DMS53 treated with DMSO at 0.1 percent for 48 hours (cell line): ENCODE data around the gene ASB10.

Experiments
- DNase-seq: peaks from one replicate; lab custom pipeline; 2025; ENCODE audit not compliant: unreplicated experiment; lab: John Stamatoyannopoulos, UW

Gene ASB10

DNA sequence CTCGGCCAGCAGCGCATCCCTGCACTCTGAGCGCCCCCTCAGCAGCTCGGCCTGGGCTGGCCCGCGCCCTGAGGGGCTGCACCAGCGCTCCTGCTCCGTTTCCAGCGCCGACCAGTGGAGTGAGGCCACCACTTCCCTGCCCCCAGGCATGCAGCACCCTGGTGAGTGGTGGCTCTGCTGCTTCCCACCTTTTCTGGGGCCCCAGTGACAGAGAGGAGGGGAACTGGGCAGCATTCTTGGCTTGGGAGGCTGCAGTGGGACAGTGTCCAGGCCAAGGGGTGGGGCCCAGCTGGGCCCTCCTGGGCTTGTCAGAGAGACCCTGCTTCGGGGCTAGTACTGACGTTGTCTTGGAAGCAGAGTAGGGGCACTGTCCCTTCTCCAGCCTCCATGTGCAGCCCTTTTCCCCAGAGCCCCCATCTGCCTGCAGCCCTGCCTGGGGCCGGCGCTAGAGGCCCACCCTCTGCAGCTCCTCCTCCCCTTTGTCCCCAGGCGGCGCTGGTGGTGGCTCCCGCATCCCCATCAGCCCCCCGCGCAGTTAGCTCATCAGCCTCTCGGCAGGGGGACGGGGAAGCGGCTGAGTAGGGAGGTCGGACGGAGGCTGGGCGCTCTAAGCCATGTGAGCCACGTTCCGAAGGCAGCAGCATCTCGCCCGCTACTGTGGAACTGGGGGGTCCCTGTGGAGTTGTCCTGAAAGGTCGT is 48.7 kb downstream of the ASB10 start:
- no peak for DNase-seq

- no peak for DNase-seq
Observed at GRCh38 chr7:151137791-151138152, 49.3 kb downstream of the ASB10 start.

DNA sequence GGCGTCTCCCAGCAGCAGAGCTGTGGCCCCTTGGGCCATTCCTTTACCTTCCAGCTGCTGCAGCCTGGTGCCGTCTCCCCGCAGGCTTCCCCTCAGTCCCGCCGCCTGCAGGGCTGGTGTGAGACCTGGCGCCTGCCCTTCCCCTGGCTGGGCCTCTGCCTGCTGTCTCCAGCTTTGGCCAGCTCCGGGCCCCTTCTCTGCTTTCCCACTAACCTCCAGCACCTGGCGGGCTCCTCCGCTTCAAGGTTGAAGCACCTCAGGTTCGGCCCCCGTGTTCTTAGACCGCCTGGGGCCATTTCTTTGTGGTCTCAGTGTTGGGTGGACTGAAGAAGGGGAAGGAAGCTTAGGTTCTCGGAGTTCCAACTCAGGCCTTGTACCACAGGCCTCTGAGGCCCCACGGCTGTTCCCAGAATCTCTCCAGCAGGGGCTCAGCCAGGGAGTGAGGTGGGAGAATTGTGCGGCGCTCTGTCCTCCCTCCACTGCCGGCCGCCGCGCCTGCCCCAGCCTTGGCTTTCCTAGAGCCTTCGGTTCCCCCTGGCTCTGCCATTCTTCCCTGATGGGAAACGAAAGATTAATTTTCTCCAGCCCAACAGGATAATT is 49.9 kb downstream of the ASB10 start:
- no peak for DNase-seq

- DNase-seq: no peak
Observed at GRCh38 chr7:151135866-151136843, 50.9 kb downstream of the ASB10 start.

DNA sequence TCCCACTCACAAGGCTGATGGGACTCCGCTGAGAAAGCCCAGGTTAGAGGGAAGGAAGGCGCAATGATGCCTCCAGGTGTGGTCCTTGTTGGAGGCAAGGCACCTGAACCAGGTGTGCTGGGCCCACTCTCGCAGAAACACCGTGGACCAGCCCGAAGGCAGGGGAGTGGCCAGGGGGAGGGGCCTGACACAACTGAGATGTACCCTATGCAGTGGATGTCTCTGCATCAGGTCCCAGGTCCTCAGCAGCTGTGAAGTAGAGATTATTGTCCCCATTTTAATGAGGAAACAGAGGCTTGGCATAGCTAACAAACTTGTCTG is 51.6 kb downstream of the ASB10 start:
- no peak for DNase-seq

DNA sequence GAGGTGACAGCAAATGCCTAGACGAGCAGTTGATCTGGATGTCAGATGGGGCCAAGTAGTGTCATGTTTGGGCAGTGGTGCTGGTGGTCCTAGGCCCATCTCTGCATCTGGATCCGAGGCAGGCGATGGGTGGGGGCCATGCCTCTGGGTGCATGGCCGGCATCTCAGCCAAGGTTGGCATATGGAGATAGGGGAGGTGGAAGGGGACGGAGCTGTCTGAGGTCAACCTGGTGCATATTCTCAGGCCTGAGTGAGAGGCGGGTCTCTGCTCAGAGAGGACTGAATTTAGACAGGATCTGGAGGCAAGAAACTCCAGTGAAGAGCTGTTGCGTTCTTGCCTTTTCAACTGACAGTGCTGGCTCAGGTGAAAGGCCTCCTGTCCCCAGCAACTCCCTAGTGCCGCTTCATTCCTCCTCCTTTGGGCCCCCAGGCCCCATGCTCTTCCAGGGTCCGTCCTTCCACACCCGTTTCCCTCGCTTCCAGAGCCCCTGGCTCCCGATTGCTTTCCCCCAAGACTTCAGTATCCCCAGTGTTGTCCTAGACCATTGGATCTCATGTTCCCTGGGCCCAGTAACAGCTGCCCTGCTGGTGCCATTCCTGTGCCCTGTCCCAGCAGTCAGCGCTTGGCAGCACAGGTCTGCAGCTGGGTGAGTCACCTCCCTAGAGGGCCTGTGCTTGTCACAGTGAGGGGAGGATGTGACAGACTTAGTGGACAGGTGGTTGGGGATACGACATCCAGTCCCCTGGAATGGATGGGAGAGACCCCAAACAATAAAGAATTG is 52.1 kb downstream of the ASB10 start:
- DNase-seq: no peak

GRCh38 chr7:151133986-151134742 is 52.9 kb downstream of the ASB10 start:
- DNase-seq: no peak

GRCh38 chr7:151133266-151133985 is 53.6 kb downstream of the ASB10 start:
- DNase-seq: no peak

DNA sequence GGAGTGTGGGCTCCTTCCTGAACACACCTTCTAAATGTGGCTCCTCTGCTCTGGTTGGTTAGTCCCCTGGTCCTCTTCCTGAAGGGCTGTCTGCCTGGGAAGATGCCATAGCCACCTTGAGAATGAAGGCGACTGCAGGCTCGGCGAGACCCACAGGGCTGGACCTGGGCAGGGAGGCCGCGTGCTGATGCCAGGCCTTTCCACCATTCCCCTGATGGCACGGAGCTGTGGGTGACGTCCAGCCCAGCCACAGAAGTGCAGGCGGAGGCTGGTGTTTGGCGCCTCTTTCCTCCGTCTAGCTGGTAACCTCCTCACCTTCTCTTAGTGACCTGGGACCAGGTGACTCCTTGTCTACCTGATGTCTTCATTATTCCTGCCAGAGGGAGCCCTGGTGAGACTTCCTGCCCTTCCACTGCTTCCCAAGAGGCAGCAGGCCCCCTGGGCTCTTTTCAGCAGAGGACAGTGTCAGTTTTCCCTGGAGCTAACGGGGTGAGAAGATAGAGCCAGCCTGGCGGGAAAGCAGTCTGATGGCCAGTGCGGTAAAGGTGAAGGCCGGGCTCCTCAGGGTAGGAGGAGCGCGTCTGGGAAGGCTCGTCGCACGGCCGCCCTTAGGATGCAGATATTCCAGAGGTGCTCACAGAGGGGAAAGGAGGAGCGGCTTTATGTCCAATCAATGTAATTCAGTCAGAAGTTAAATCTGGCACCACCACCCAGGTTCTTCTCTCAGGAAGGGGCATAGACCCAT is 54.4 kb downstream of the ASB10 start:
- DNase-seq: no peak

DNA sequence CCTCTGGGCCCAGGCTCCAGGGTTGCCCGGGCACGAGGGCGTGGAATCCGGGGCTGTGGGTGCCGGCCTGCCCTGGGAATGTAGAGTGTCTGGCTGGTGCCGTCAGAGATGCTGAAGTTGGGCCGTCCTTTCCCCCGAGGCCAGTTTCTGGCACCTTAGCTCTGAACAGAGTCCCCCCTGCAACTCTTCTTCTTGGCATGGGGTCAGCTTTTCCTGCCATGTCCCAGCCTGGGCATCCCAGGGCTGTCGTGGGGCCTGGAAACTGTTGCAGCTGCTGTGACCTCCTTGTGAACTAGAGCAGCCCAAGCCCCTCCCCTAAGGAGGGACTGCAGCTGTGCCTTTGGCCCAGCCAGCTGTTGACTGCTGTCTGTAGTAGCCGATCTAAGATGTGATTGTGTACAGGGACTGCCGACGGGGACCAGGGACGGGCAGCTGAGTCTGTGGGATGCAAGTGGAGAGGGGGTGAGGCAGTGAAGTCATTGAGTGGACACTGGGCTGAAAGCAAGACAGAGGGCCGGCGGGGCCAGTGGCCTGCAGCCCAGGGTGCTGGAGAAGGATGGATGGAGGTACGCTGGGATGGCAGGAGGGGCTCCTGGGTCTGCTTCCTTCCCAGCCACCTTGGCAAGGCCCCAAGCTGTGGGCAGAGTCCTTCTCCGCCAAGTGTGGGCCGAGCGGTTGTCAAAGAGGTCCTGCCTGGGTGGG is 55.3 kb downstream of the ASB10 start:
- no peak for DNase-seq

DNA sequence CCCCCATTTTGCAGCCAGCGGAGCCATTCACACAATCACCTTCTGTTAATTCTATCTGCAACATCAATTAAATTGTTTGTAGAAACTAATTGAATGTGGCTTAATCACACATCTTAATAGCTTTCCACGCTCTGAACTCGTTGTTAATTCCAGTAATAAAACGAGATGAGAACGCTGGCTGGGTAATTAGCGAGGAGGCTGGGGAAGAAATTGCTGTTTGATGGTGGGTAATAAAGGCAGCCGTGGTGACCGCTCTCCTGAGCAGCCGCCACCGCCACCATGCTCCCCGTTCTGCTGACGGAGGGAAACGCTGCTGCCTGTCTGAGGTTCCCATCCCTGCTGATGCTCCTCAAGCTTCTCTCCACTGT is 55.8 kb downstream of the ASB10 start:
- no peak for DNase-seq

DNA sequence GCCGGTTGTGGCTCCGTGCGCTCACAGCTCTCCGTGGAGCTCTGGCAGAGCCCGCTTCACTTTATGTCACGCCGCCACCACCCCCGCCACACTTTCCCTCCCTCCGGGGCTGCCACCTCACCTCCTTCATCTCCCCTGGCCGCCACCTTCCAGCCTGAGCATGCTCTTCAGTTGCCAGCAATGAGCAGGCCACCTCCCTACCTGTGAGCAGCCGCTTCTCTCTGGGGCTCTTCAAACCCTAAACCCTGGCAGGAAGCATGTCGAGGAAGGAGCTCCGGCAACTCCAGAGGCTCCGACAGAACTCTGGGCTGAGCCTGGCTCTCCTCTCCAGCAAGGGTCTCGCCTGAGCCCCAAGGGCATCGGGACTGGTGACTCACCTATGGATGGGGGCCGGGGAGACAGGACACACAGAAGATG is 56.3 kb downstream of the ASB10 start:
- DNase-seq: no peak

DNA sequence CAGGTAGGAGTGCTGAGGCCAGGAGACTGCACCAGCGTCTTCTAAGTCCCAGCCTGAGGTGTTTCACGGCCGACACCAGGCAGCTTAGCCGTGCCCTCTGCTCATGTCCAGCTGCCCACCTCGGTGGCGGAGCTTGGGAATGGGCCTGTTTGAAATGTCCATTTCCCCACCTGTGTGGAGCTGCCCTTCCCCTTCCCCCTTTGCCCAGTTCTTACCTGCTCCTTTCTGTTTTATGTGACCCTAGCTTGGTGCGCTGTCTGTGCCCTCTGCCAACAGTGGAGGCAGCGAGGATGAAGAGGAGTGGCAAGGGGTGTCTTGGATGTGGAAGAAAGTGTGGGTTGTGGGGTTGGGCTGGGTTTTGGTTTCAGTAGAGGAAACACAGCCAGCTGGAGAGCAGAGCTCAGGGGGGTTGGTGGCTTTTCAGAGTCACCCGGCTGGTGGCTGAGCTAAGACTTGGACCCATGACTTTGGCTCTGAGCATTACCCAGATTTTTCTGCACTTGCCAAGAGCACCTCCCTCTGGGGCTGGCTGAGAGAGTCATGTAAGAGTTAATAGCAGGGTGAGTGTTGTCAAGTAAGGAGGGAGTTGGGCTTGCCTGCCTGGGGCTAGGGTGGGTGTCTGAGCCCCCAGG is 57.0 kb downstream of the ASB10 start:
- DNase-seq: no peak

DNA sequence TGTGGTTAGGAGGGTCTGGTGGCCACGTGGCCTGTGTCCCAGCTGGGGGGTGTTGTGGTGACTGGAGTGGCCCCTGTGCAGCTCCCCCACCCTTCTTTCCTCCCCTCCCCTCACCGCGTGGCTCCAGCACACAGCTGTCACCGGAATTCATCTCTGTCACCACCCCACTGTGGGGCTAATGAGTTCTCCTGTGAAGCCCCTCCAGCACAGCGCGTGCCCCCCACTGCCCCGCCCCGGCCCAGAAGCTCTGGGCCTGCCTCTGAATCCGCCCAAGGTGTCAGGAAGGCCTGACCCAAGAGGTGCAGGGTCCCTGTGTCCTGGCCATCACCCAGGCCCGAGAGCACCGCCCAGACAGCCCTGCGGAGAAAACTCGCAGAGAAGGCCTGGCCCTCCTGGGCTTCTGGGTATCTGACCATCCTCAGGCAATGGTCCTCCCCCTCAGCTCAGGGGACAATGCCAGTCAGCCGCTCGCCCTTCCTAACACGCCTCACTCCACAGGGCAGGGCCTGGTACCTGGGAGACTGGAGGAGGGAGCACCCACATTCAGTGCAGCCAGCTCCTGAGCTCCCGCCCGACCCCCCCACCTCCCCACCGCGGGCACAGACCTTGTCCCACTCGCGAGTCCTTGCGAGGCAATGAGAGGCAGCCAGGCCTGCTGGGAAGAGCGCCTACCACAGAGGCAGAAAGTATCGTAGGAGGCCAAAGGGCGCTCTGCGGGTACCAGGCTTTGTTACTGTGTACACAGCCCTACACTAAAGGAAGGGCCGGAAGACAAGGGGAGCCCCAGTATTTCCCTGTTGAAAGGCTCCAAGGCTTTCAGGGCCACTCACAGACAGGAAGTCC is 57.7 kb downstream of the ASB10 start:
- no peak for DNase-seq

DNA sequence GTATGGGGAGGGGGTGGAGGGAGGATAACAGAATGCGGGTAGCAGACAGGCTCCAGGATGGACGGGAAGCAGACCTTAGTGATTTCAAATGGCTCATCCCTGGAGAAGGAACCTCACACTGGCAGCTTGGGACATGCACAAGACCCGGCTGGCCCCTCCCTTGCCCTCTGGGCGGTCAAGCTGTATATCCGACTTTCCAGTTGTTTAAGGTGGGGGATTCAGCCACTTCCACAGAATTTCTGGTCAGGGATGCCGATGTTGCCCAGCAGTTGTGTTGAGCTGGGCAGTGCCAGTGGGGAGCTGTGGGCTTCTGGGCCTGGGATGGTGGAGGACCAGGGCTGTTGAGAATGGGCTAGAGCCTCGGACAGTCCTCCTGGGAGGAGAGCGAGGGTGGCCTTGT is 58.3 kb downstream of the ASB10 start:
- no peak for DNase-seq

GRCh38 chr7:151128144-151128543 is 58.9 kb downstream of the ASB10 start:
- DNase-seq: no peak

DNA sequence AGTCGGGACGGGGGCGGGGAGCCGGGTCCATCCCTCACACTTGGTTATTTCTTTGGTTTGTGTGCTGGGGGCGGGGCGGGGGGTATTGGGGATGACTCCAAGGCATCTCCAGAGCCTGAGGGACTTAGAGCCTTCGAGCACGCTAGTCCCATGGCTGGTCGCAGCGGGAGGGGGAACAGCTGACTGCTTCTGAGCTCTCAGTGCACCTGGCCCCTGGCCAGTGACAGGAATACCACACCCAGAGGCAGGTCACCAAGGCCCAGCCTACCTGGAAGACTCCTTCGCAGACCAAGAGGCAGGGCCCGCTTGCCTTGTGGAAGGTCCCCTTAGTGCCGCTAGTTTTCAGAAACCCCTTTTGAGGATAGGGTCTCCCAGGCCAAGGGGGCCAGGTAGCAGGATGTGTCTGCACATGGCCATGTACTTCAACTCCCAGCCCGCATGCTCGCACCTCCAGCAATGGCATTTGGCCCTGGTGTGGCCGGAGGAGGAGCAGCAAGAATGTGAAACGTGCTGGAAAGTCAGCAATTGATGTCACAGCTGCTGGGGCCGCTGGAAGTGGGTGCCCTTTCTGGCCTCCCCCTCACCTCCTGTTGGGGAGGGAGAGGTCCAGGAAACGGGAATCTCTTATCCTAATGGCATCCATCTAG is 60.4 kb downstream of the ASB10 start:
- DNase-seq: no peak
